Measurements from ENCODE around the gene PRXL2C.
"Not testable (repeated sequence)": the region's sequence is repeated elsewhere in the genome, so short reads cannot be mapped to it uniquely, and the experiment has no call there.

PRXL2C gene

DNA sequence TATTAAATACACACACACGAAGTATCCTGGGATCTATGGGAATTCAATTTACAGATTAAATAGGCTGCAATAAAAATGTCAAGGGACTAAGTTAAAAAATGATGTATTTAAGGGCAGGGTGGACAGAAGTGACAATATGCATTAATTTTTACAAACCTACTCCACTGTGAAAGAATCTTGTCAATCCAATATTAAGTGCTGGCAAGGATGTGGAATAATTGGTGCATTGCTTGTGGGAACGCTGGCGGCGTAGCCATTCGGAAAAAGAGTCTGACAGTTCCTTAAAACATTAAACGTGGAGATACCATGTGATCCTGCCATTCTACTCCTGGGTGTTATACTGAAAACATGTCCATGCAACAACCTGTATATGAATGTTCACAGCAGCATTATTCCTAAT, 39.7 kb downstream of the PRXL2C start:
- TF ChIP-seq, protein P1, sequence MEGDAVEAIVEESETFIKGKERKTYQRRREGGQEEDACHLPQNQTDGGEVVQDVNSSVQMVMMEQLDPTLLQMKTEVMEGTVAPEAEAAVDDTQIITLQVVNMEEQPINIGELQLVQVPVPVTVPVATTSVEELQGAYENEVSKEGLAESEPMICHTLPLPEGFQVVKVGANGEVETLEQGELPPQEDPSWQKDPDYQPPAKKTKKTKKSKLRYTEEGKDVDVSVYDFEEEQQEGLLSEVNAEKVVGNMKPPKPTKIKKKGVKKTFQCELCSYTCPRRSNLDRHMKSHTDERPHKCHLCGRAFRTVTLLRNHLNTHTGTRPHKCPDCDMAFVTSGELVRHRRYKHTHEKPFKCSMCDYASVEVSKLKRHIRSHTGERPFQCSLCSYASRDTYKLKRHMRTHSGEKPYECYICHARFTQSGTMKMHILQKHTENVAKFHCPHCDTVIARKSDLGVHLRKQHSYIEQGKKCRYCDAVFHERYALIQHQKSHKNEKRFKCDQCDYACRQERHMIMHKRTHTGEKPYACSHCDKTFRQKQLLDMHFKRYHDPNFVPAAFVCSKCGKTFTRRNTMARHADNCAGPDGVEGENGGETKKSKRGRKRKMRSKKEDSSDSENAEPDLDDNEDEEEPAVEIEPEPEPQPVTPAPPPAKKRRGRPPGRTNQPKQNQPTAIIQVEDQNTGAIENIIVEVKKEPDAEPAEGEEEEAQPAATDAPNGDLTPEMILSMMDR (conservative IDR thresholded peaks at IDR 0.05) = no peak
- TF ChIP-seq ZFX (IDR thresholded peaks at IDR 0.05) = no peak
- H3K27ac ChIP-seq = no peak overlapping the region

DNA sequence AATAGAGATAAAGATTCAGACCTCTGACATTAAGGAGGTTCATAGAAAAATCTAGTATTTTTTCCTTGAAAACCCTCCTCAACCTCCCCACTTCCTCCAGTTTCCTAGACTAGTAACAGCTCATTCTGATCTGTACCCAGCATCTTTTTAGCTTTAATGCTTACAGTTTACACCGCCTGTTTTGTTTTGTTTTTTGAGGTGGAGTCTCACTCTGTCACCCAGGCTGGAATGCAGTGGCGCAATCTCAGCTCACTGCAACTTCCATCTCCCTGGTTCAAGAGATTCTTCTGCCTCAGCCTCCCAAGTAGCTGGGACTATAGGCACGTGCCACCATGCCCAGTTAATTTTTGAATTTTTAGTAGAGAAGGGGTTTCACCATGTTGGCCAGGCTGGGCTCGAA, 40.5 kb downstream of the PRXL2C start:
- not testable (repeated sequence) for H3K27ac ChIP-seq

DNA sequence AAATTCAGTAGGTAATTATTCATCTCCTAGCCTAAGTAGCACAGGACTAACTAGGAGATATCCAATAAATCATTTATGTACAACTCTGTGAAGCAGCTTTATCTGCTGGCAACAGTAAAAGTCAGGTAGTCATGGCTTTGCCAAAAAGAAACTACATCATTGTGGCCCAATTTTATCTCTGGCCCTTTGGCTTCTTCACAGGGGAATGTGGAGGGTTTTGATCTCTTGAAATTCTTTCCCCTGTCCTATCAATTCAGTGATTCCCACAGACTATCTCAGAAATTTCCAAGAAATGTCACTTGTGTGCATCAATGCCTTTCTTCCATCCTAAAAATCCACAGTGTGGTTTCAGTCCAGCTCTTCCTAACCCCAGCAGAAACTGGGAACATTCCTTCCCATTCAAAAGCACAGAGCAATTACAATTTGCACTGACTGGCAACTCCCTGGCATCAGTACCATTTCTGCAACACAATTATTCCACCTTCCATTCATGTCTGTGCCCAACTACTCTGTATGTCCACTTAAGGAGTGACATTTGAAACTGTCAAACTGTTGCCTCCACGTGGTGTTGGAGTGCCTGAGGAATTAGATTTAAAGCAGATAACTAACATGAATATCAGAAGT, 42.0 kb downstream of the PRXL2C start:
- H3K27ac ChIP-seq = no peak overlapping the region
- no peak for TF ChIP-seq ZFX (IDR thresholded peaks at IDR 0.05)
- TF ChIP-seq, protein P1 (conservative IDR thresholded peaks at IDR 0.05) = no peak

DNA sequence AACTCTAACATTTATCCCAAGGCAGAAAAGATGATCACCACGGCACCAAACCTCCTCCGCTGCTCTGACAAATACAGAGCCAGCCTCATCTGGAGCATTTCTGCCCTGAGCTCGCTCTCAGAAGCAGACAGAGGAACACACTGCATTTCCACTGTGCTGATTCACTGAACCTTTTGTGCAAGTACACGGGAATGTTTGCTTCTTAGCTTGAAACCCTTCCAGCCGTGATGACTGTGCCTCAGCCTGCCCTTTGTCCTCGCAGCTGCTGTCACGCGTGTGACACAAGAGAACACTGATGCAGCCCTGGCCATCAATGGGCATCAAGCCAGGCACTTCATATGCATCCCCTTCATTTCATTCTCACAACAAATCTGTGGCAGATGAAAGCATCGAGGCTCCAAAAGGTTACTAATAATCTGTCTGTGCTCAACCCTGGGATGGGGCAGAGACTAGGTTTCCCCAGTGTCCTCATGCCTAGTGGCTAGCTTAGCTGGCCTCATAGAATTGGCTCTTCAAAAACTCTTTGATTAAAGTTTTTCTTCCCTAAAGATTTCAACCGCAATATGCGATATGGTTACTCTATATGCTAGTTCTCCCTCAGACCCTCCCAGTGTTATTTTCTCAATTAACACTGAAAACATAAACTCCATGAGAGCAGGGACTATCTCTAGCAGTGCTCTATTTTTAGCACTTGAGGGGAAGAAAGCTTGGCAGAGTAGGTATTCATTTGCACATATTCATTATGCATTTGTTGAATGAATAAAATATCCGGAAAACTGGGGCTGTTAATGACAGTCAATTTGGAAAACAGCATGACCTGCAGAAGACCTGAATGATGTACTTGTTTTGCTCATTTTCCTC, 42.8 kb downstream of the PRXL2C start:
- H3K27ac ChIP-seq = no peak overlapping the region
- no peak for TF ChIP-seq ZFX (IDR thresholded peaks at IDR 0.05)
- TF ChIP-seq, protein P1 (conservative IDR thresholded peaks at IDR 0.05) = no peak

DNA sequence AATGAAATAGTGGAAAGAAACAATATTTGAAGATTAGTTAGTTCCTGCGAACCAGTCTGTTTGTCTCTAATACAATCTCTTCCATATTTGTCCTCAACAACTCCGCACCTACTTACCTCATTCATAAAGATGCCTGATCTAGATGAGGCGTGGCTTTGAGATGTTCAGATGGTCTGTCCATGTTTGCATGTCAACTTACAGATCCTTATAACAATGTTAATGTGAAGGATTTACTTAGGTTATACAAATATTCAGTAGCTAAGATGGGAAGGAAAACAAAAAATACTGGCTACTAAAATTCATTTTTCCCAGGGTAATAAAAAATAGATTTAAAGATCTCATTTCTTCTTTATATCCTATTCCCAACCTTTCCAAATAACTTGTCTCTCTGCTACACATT, 43.8 kb downstream of the PRXL2C start:
- no peak overlapping the region for H3K27ac ChIP-seq
- TF ChIP-seq, protein P1 (conservative IDR thresholded peaks at IDR 0.05) = no peak
- no peak for TF ChIP-seq ZFX (IDR thresholded peaks at IDR 0.05)

DNA sequence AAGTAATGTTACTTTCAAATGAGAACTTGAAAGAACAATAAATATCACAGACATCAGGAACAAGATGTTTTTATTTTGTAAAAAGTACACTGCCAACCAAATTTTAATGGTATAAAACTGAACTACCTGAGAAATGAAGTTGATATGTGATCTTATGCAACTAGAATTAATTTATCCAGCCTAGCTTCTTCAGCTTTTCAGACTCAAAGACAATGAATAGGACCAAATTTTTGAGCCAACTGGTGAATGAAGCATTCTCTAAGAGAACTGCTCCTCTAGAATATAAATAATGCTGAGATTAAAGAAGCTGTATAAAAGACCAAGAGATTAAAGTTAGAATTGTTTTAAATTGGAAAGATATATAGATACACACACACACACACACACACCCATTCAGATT, 45.4 kb downstream of the PRXL2C start:
- H3K27ac ChIP-seq = no peak overlapping the region
- TF ChIP-seq ZFX (IDR thresholded peaks at IDR 0.05) = no peak
- TF ChIP-seq, protein P1 (conservative IDR thresholded peaks at IDR 0.05) = no peak

DNA sequence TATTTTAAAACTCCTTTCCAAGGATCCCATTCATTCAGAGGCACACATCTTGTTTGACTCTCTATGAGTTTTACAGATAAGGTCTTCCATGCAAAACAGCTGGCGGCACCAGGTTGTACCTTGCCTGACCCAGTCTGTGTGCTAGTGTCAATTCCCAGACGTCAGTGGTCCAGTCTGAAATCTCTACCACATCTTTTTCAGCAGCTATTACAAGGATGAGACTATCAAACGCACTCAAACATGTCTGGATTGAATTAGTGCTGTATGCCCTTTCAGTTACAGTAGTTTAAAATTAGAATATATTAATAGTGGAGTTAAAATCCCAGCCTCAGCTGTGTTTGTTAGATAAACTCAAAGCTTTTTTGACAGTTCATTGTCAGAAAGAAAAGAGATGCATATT, 47.1 kb downstream of the PRXL2C start:
- TF ChIP-seq, protein P1 (conservative IDR thresholded peaks at IDR 0.05) = no peak
- TF ChIP-seq ZFX (IDR thresholded peaks at IDR 0.05) = no peak
- H3K27ac ChIP-seq = no peak overlapping the region
